ENCODE data around the gene USH2A. TPM values are rescaled to one million over a fixed set of nuclear protein-coding genes. Genes with fewer than 3 reads are reported as not detected.

Gene USH2A
- total RNA-seq, 1 donor from 2014 or later: not detected

GRCh38 chr1:215744419-215744818 is 678.8 kb downstream of the USH2A start:
- Histone ChIP-seq H3K4me1 (no peaks in the 10 kb centered on the region), H3K9me3 (no peaks in the 10 kb centered on the region), H3K27me3 (no peaks in the 10 kb centered on the region), H3K4me3 (no peak overlapping the region), H3K27ac (no peak overlapping the region), H3K36me3 (no peaks in the 10 kb centered on the region)
- DNase-seq (ENCODE audit: low spot score in 2 of 2): no peak
- intact Hi-C loops (cut with DNase I): no loop called here
- no peak for TF ChIP-seq CTCF (IDR thresholded peaks at IDR 0.05)

- Histone ChIP-seq H3K27ac (no peak overlapping the region), H3K27me3 (no peaks in the 10 kb centered on the region), H3K36me3 (no peaks in the 10 kb centered on the region), H3K4me1 (no peaks in the 10 kb centered on the region), H3K4me3 (no peak overlapping the region), H3K9me3 (peaks cover 4 to 6% of the 10 kb centered on the region in 2 donors)
- no peak for TF ChIP-seq CTCF (IDR thresholded peaks at IDR 0.05)
- no peak for DNase-seq (ENCODE audit: low spot score in 2 of 2)
- intact Hi-C loops (cut with DNase I): no loop called here
Measured at GRCh38 chr1:215739025-215739424, 684.2 kb downstream of the USH2A start.

- no peaks in the 10 kb centered on the region for H3K27me3 ChIP-seq
- TF ChIP-seq CTCF (IDR thresholded peaks at IDR 0.05): no peak
Measured at GRCh38 chr1:215731699-215732098, 691.5 kb downstream of the USH2A start.

GRCh38 chr1:215730600-215730999 is 692.6 kb downstream of the USH2A start:
- no peak overlapping the region for H3K4me3 ChIP-seq
- H3K27ac ChIP-seq: no peak overlapping the region
- no peak for DNase-seq (ENCODE audit: low spot score in 2 of 2)
- H3K27me3 ChIP-seq: no peaks in the 10 kb centered on the region
- intact Hi-C loops (cut with DNase I): no loop called here
- no peaks in the 10 kb centered on the region for H3K4me1 ChIP-seq
- H3K36me3 ChIP-seq: no peaks in the 10 kb centered on the region
- no peak for TF ChIP-seq CTCF (IDR thresholded peaks at IDR 0.05)
- H3K9me3 ChIP-seq: peaks cover 6% of the 10 kb centered on the region in 2 donors

More at GRCh38 chr1:215731699-215732098, 691.5 kb downstream of the USH2A start:
- Histone ChIP-seq H3K9me3 (peaks cover 6% of the 10 kb centered on the region in 2 donors), H3K4me3 (no peak overlapping the region), H3K36me3 (no peaks in the 10 kb centered on the region), H3K4me1 (no peaks in the 10 kb centered on the region), H3K27ac (no peak overlapping the region)
- DNase-seq (ENCODE audit: low spot score in 2 of 2): no peak
- intact Hi-C loops (cut with DNase I): no loop called here

GRCh38 chr1:215728169-215728568 is 695.1 kb downstream of the USH2A start:
- H3K27ac ChIP-seq: no peak overlapping the region
- H3K9me3 ChIP-seq: no peaks in the 10 kb centered on the region
- H3K27me3 ChIP-seq: no peaks in the 10 kb centered on the region
- intact Hi-C loops (cut with DNase I): no loop called here
- no peak overlapping the region for H3K4me3 ChIP-seq
- H3K4me1 ChIP-seq: no peaks in the 10 kb centered on the region
- DNase-seq (ENCODE audit: low spot score in 2 of 2): no peak
- H3K36me3 ChIP-seq: no peaks in the 10 kb centered on the region
- TF ChIP-seq CTCF (IDR thresholded peaks at IDR 0.05): no peak

- no peak for TF ChIP-seq CTCF (IDR thresholded peaks at IDR 0.05)
- intact Hi-C loops (cut with DNase I): no loop called here
- Histone ChIP-seq H3K27me3 (no peaks in the 10 kb centered on the region), H3K36me3 (no peaks in the 10 kb centered on the region), H3K4me3 (no peak overlapping the region), H3K9me3 (no peaks in the 10 kb centered on the region), H3K27ac (no peak overlapping the region), H3K4me1 (no peaks in the 10 kb centered on the region)
- no peak for DNase-seq (ENCODE audit: low spot score in 2 of 2)
Measured at GRCh38 chr1:215720126-215720525, 703.1 kb downstream of the USH2A start.

All from ascending aorta (tissue), 2 donors.